ENCODE data around the gene JMJD1C.

The JMJD1C gene

DNA sequence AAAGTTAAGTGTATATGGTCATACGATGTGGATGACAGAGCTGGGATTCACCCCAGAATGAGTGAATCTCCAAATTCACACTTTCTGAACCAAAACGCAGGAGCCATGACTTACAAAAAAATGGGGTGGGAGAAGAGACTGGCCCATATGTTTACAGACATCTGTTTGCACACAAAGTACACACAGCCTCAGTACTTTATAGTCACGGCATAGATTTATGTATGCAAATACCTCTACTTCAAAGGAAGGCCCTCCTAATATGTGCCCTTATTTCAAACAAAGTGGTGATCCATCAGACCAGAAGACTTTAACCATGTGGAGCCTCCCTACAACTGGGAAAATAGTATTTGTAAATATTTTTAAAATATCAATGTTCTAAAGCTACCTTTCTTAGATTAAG is 22.2 kb upstream of the JMJD1C start:
- intact Hi-C loops (cut with DNase I), result no loop called here
- no peak for DNase-seq

DNA sequence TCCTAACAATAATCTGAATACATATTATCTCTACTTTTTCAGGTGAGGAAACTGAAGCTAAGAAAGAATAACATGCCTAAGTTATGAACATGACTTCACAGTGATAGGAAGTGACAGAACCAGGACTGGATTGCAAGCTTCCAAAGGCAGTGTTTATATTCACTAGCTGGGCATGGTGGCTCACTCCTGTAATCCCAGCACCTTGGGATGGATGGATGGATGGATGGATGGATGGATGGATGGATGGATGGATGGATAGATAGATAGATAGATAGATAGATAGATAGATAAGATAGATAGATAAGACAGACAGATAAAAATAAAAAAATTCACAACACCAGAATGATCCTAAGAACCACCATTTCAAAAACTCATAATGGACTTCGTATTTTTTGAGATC is 18.2 kb upstream of the JMJD1C start:
- DNase-seq, result no peak
- intact Hi-C loops (cut with DNase I), result no loop called here

DNA sequence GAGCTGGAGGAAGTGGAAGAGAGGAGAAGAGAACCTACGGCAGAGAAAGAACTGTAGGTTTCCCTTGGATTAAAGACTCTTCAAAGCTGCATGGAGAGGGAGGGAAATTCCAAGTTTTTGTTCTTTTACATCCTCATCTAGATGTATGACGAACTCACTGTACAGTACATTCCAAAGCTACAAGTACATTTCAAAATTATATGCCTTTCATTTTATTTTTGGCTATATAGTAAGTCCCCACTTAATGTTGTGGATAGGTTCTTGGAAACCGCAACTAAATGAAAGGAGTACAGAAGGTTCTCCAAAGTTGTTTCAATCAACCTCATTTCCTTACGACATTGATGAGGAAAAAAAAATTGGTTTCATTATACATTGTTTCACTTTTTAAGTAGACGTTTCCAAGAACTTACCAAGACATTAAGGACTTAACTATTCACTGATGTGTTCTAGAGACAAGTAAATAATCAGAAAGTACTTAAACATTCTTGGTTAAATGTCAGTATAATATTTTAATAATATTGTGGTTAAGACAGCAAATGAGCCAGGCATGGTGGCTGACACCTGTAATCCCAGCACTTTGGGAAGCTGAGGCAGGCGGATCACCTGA is 16.1 kb upstream of the JMJD1C start:
- intact Hi-C loops (cut with DNase I), result no loop called here

DNA sequence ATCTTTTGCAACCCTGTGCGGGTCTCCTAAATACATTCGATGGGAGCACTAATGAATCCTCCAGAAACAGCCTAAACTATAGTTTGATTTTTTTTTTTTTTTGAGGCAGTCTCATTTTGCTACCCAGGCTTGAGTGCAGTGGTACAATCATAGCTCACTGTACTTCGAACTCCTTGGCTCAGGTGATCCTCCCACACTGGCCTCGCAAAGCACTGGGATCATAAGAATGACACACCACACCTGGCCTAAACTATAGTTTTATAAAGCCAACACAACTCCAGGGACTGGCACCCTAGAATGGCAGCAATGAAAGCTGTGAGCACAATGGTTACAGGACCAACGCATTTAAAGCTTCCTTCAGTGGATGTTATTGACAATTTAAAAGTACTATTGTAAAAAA is 14.5 kb upstream of the JMJD1C start:
- intact Hi-C loops (cut with DNase I), result no loop called here
- DNase-seq, result peak in 7 of 42 donors; percentile 24 to 57 (median 34)

More for the DNA sequence above, 16.1 kb upstream of the JMJD1C start:
- DNase-seq, result no peak

DNA sequence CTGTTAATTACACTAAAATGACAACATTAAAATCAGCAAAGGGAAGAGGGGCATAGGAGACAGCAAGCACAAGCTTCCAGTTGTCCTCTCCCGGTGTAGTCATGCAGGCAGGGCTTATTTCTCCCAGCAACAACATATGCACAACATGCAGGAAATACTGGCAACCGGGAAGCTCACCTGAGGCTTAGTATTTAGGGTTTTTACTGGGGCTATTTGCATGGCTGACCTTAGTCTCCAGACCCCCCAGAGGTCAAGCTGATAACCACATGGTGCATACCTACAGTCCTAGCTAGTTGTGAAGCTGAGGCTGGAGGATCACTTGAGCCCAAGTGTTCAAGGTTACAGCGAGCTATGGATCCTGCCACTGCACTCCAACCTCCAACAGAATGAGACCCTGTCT is 12.8 kb upstream of the JMJD1C start:
- intact Hi-C loops (cut with DNase I), result no loop called here
- DNase-seq, result no peak

DNA sequence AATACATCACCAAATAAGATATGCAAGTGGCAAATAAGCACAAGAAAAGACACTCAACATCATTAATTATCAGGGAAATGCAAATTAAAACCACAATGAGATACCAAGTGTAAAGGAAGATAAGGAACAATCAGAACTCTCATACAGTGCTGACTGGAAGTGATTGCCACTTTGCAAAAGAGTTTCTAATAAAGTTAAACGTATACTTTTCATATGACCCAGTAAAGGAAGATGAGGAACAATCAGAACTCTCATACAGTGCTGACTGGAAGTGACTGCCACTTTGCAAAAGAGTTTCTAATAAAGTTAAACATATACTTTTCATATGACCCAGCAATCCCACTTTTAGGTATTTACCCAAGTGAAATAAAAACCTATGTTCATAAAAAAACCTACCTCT is 12.2 kb upstream of the JMJD1C start:
- intact Hi-C loops (cut with DNase I), result no loop called here
- no peak for DNase-seq

DNA sequence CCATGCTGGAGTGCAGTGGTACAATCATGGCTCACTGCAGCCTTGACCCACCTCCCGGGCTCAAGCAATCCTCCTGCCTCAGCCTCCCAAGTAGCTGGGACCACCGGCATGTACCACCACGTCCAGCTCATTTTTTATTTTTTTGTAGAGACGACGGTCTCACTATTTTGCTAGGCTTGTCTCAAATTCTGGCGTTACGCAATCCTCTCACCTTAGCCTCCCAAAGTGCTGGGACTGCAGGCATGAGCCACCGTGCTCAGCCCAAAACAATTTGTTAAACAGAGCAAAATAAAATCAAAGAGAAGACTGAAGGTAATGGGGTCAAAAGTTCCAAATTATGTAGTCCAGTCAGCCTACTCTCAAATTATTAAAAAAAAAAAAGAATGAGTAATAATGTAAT is 8.7 kb upstream of the JMJD1C start:
- DNase-seq, result no peak
- intact Hi-C loops (cut with DNase I), result no loop called here

DNA sequence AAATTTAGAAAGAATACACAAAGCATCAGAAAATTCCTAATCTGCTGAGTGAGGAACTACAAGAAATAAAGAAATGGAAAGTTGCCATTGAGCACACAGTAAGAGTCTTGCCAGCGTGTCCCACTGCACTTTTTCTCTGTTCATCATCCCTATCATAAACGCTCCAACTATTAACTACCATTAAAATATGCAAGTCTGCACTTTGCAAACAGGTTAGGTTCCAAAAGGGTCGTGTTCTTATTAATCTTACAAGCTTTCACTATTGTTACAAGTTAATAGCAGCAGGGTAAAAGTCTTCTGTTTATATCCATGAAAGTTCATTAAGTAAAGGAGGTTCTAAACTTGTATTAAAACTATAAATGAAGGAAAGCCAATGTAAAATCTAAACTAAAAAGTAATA is 5.2 kb upstream of the JMJD1C start:
- no peak for DNase-seq
- intact Hi-C loops (cut with DNase I), result no loop called here

DNA sequence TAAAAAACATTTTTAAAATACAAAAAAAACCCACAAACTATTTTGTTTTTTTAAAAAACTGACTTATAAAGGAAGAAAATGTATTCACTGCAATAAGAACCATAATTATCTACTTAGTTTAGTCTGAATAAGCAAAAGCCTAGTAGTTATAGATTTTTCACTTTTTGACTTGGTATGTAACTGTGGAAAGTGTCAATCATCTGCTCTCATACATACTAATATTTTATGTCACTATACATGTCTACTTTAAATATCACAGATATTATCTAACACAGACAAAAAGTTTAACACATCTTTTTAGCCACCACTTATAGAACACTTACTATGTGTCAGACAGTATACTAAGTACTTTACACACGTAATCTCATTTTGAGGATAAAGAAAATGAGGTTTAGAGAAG is 3.2 kb upstream of the JMJD1C start:
- intact Hi-C loops (cut with DNase I), result loop anchor here (5.0 kb wide), 3 partner anchors 53 to 202 kb away; partner anchors contain the start of gene REEP3

DNA sequence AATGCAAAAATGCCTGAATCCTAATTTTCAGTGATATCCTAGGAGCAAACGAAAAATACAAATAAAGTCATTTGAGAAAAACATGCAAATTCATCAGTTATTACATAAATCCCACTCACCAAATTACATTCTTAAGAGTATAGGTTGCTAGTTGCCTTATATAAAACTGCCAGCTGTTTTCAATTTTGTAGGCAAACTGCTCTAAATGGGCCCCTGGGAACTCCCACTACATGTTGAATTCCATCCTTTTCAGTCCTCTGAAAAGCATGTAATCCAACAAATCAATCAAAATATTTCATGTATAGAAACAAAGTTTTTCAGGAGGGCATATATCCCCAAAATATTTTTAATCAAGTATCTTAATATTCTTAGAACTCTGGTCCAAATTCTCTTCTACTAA is 2.1 kb upstream of the JMJD1C start:
- DNase-seq, result no peak
- intact Hi-C loops (cut with DNase I), result loop anchor here (5.0 kb wide), 3 partner anchors 54 to 201 kb away; partner anchors contain the start of gene REEP3

More for the DNA sequence above, 3.2 kb upstream of the JMJD1C start:
- no peak for DNase-seq

DNA sequence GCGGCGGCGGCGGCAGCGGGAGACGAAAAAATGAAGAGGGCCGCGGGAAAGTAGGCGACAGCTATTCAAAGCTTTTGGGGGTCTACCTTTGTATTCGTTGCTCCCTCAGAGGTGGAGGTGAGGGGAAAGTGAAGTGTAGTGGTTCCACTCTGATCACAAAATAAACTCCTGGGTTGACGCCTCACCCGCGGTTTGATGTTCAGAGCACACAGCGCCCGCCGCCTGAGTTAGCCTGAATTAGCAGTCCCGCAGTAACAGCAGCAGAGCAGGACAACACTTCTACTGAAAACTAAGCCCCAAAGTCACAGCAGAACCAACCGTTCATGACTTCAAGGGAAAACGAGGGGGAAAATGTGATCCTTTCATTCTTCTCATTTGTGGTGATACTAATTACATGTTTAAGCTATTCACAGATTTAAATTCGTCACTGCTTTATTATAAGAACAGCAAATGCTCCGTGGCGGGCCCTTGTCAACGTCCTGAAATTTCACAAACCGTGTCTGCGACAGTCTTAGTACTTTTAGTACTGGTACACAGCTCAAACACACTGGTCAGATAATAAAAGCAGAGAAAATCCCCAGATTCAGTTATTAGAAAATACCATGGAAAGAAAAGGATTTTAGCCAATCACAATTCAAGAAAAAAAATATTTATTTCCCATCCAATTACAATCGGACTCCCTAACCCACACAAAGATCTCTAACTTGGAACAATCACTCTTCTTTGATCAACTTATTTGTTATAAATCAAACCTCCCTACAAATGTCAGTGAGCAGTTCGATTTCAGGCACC is 563 bp upstream of the JMJD1C start:
- peak in 41 of 42 donors; percentile 21 to 79 (median 59) for DNase-seq
- intact Hi-C loops (cut with DNase I), result loop anchor here (5.0 kb wide), 3 partner anchors 56 to 199 kb away; partner anchors contain the start of gene REEP3

DNA sequence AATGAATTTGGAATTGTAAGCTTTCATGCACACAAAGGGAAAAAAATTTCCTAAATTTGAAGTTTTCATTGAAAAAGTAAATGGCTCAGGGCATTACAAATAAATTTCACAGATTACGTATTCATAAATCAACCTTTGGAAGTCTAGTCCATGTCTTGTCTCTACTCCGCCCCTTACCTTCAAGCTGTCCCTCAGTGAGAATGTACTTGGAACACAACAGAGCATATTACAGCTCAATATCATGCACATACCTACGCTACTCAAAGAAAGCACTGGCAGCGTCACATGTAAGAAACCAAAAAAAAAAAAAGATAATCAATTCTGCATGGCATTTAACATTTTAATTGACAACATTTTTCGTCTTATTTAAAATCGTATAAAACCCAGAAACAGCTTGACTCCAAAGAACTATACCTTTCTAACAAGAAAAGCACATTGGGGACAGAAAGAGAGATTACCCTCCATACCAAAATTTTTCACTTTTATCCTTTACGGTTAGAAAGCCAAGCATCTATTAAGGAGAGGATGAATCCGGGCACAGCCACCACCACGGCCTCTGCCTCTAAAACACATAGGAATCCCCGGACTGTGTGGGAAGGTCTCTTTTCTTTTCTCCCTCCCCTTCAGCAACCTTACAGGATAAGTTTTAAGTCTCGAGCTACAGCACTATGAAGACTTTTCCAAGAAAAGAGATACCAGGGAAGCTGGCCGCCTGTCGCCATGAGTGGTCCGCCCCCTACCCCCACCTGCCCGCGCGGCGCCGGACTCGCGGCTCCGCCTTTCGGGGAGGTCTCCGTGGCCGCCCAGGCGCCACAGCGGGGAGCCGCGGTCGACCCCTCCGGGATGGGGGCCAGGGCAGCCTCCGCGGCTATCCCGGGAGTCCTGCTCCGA is 1.1 kb downstream of the JMJD1C start:
- intact Hi-C loops (cut with DNase I), result loop anchor here (5.0 kb wide), 3 partner anchors 58 to 197 kb away; partner anchors contain the start of gene REEP3
- DNase-seq, result peak in 2 of 42 donors; percentile 5

DNA sequence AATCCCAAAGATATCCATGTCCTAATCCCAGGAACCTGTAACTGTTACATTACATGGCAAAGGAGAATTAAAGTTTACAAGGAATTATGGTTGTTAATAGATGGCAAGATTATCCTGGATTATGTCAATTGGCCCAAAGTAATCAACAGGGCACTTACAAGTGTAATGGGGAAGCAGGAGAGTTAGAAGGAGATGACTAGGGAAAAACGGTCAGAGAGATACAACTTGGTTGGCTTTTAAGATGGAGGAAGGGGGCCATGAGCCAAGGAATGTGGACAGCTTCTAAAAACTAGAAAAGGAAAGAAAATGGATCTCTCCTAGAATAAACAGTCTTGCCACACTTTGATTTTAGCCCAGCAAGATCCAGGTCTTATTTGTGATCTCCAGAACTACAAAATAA is 3.3 kb downstream of the JMJD1C start:
- intact Hi-C loops (cut with DNase I), result no loop called here
- DNase-seq, result no peak

DNA sequence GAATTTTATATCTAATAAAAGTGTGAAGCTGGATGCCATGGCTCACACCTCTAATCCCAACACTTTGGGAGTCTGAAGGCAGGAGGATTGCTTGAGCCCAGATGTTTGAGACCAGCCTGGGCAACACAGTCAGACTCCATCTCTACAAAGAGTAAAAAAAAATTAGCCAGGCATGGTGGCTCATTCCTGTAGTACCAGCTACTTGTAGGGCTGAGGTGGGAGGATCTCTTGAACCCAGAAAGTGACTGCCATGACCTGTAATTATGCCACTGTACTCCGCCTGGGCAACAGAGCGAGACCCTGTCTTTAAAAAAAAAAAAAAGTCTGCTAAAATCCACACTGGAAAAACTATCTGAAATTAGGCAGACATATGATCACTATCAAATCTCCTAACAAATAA is 7.6 kb downstream of the JMJD1C start:
- intact Hi-C loops (cut with DNase I), result no loop called here
- no peak for DNase-seq

DNA sequence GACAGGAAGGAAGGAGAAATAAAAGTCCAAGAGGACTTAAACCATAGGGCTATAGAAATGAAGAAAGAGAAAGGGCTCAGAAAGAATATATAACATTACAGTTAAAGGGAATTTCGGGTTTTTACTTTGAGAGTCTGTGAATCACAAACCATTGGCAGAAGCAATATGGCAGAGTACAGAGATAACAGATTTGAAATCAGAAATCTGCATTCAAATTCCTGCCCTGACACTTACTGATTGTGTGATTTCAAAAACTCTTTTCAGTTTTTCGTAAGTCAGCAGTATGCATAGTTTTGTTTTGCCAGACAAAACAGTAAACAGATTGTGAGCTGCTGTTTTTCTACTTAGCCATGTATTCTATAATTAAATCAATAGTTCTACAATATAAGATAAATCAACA is 8.2 kb downstream of the JMJD1C start:
- DNase-seq, result no peak
- intact Hi-C loops (cut with DNase I), result no loop called here

DNA sequence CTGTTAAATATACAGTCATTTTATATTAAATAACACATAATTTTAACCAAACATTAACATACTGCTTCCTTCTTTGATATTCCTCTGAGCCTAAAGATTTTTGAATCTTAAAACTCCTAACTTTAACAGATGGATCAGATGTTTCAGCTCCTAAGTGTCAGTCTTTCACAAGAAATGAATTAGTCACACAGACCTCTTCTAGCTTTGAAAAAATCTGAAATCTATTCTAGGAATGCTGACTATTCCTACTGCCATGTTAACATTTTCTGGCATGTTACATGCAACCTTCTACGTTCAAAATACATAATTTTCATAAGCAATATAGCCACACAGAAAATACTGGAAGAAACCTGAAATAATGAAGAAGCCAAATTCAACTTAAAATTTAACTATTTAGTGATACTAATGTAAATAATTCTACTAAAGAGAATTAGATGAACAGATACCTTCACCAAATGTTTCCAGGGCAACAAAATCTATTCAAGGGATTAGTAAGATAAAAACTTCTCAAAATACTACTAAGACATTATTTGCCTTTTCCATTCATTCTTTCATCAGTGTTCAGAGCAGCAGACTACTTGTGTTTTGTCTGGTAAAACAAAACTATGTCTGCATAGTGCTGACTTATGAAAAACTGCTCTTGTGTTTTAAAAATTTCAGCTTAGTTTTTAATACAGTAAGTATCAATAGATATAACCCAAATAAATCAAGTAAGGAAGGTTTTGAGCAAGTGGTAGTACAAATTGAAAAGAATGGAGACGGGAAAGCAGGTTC is 9.2 kb downstream of the JMJD1C start:
- no peak for DNase-seq
- intact Hi-C loops (cut with DNase I), result no loop called here

DNA sequence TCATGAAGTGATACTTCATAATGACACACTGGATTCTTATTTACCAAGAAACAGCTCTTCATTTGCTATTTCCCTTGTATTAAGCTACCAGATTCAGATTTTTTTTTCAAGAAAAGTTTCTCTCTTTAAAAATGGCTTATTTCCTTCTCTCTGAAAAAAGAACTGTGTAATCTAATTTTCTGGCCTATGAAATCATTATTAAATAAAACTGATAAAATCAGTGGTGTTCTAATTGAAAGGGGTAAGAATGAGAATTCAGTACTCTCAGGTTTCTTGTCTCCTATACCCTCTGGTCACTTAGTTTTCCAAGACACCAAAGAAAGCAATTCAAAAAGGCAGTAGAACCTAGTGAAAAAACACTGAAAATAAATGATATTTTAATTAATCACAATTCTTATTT is 10.3 kb downstream of the JMJD1C start:
- no peak for DNase-seq
- intact Hi-C loops (cut with DNase I), result no loop called here

DNA sequence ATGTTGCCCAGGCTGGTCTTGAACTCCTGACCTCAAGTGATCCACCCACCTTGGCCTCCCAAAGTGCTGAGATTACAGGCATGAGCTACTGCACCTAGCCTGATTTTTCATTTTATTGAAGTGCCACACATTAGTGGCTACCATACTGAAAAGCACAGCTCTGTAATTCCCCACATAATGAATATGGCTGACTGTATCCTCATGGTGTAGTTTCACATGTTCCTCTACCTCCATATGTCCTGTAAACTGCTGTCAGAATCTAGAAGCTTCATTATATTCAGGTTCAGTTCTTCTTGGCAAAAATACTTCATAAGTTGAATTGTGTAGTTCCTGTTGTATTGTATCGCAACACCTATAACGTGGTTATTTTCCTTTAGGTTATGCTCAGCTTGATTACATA is 11.1 kb downstream of the JMJD1C start:
- intact Hi-C loops (cut with DNase I), result no loop called here
- DNase-seq, result no peak

DNA sequence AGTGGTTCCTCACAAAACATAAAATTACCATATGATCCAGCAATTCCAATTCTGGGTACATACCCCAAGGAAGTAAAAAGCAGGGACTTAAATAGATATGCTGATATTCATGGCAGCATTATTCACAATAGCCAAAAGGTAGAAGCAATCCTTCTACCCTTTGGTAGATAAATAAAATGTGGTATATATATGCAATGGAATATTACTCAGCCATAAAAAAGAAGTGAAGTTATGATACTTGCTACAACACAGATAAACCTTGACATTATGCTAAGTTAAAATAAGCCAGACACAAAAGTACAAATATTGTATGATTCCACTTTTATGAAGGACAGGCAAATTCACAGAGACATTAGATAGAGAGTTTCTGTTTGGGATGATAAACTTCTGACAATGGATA is 13.3 kb downstream of the JMJD1C start:
- DNase-seq, result no peak
- intact Hi-C loops (cut with DNase I), result no loop called here
